Measurements from ENCODE around the gene TNFRSF18.

TNFRSF18 gene

GRCh38 chr1:1194723-1195122 is 11.7 kb downstream of the TNFRSF18 start:
- no peak overlapping the region for H3K4me3 ChIP-seq (ENCODE audit: control insufficient read depth, low read depth, low read length)
- TF ChIP-seq CTCF (conservative IDR thresholded peaks at IDR 0.05; ENCODE audit: control insufficient read depth, insufficient read depth, low read depth, low read length): no peak
- DNase-seq (ENCODE audit: low read depth): peak; percentile 6

- DNase-seq (ENCODE audit: low read depth): no peak
- TF ChIP-seq CTCF (conservative IDR thresholded peaks at IDR 0.05; ENCODE audit: control insufficient read depth, insufficient read depth, low read depth, low read length): no peak
- no peak overlapping the region for H3K4me3 ChIP-seq (ENCODE audit: control insufficient read depth, low read depth, low read length)
Measured at GRCh38 chr1:1191734-1192133, 14.7 kb downstream of the TNFRSF18 start.

GRCh38 chr1:1189111-1189510 is 17.3 kb downstream of the TNFRSF18 start:
- no peak for DNase-seq (ENCODE audit: low read depth)
- TF ChIP-seq CTCF (conservative IDR thresholded peaks at IDR 0.05; ENCODE audit: control insufficient read depth, insufficient read depth, low read depth, low read length): no peak
- no peak overlapping the region for H3K4me3 ChIP-seq (ENCODE audit: control insufficient read depth, low read depth, low read length)

- TF ChIP-seq CTCF (conservative IDR thresholded peaks at IDR 0.05; ENCODE audit: control insufficient read depth, insufficient read depth, low read depth, low read length): no peak
- no peak overlapping the region for H3K4me3 ChIP-seq (ENCODE audit: control insufficient read depth, low read depth, low read length)
- peak; percentile 53 for DNase-seq (ENCODE audit: low read depth)
Measured at GRCh38 chr1:1187938-1188337, 18.5 kb downstream of the TNFRSF18 start.

- no peak for TF ChIP-seq CTCF (conservative IDR thresholded peaks at IDR 0.05; ENCODE audit: control insufficient read depth, insufficient read depth, low read depth, low read length)
- no peak for DNase-seq (ENCODE audit: low read depth)
- no peak overlapping the region for H3K4me3 ChIP-seq (ENCODE audit: control insufficient read depth, low read depth, low read length)
Measured at GRCh38 chr1:1185101-1185765, 21.2 kb downstream of the TNFRSF18 start.

- no peak overlapping the region for H3K4me3 ChIP-seq (ENCODE audit: control insufficient read depth, low read depth, low read length)
- DNase-seq (ENCODE audit: low read depth): no peak
- no peak for TF ChIP-seq CTCF (conservative IDR thresholded peaks at IDR 0.05; ENCODE audit: control insufficient read depth, insufficient read depth, low read depth, low read length)
Measured at GRCh38 chr1:1183833-1184775, 22.3 kb downstream of the TNFRSF18 start.
